MM.1S (cell line): ENCODE data around the gene ADAMTS18.

Experiments
- CTCF ChIP-seq: fragments of 300-600 bp; sonication (generic); IDR thresholded peaks from 2 replicates; pipeline ENCODE4 v1.5.1; 2016; ENCODE audit warnings: antibody characterized with exemption, low read length, mixed read lengths
- EZH2 ChIP-seq: fragments of 300-600 bp; sonication (generic); optimal IDR thresholded peaks from 2 replicates; pipeline ENCODE3; 2017; ENCODE audit warnings: low read depth, mild to moderate bottlenecking, antibody characterized with exemption, low read length, mixed read lengths
- EZH2phosphoT487 ChIP-seq: fragments of 300-600 bp; sonication (generic); IDR thresholded peaks from 2 replicates; pipeline ENCODE4 v1.6.1; 2018; ENCODE audit warnings: antibody characterized with exemption, low read length

GRCh38 chr16:77307426-77308162, 127.2 kb downstream of the ADAMTS18 start:
- TF ChIP-seq CTCF = no peak
- no peak for TF ChIP-seq EZH2phosphoT487
- TF ChIP-seq EZH2 = no peak
